ENCODE data around the gene ADCY7.

Gene ADCY7

GRCh38 chr16:50351116-50351515 lies 84.8 kb downstream of the ADCY7 start:
- no peak for DNase-seq

GRCh38 chr16:50351952-50352351 lies 85.6 kb downstream of the ADCY7 start:
- no peak for DNase-seq

GRCh38 chr16:50354082-50354481 lies 87.7 kb downstream of the ADCY7 start:
- DNase-seq, result no peak

- no peak for DNase-seq
These were observed 88.5 kb downstream of the ADCY7 start for GRCh38 chr16:50354629-50355456.

- no peak for DNase-seq
These were observed 93.3 kb downstream of the ADCY7 start for GRCh38 chr16:50359626-50360025.

GRCh38 chr16:50360033-50360778 lies 93.9 kb downstream of the ADCY7 start:
- DNase-seq, result no peak

GRCh38 chr16:50360779-50361178 lies 94.4 kb downstream of the ADCY7 start:
- DNase-seq, result no peak

GRCh38 chr16:50363656-50364055 lies 97.3 kb downstream of the ADCY7 start:
- no peak for DNase-seq

- no peak for DNase-seq
These were observed 99.6 kb downstream of the ADCY7 start for GRCh38 chr16:50365791-50366575.

Data from activated CD4-positive, alpha-beta T cell treated with anti-CD3 and anti-CD28 coated beads, Interleukin-2, amount 50 U/mL, for 16 hours (primary cell).